ENCODE results near the gene HEBP2. TPM values are rescaled to one million over a fixed set of nuclear protein-coding genes. Genes with fewer than 3 reads are reported as not detected.

The HEBP2 gene
- total RNA-seq, 1 donor from 2014 or later = 103 TPM

- ATAC-seq (no peak), DNase-seq (ENCODE audit: missing footprints) (no peak)
- intact Hi-C loops (cut with DNase I) = no loop called here
Observed at GRCh38 chr6:138439546-138439945, 35.5 kb downstream of the HEBP2 start.

- ATAC-seq = no peak
- intact Hi-C loops (cut with DNase I) = no loop called here
- DNase-seq (ENCODE audit: missing footprints) = no peak
Observed at GRCh38 chr6:138440296-138440695, 36.3 kb downstream of the HEBP2 start.

- ATAC-seq = no peak
- no peak for DNase-seq (ENCODE audit: missing footprints)
- intact Hi-C loops (cut with DNase I) = no loop called here
Observed at GRCh38 chr6:138440758-138441357, 36.8 kb downstream of the HEBP2 start.

GRCh38 chr6:138441965-138442364, 37.9 kb downstream of the HEBP2 start:
- ATAC-seq (no peak), DNase-seq (ENCODE audit: missing footprints) (no peak)
- intact Hi-C loops (cut with DNase I) = no loop called here

DNA sequence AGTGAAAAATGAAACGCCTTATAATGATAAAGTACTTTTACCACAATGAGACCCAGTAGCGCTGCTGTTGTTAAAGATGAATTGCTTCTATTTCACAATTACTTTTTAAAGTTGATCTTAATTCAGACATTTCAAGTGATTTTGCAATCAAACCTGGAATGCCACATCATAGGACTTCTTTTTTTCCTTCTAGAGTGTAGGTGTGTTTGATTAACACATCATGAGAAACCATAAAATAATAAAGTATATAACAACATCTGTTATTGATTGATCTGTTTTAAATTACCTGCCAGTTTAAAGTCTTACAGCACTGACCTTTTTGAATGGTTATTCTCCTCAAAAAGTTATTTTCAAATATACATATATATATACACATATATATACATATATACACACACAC, 38.6 kb downstream of the HEBP2 start:
- intact Hi-C loops (cut with DNase I) = no loop called here
- no peak for DNase-seq (ENCODE audit: missing footprints)
- no peak for ATAC-seq

DNA sequence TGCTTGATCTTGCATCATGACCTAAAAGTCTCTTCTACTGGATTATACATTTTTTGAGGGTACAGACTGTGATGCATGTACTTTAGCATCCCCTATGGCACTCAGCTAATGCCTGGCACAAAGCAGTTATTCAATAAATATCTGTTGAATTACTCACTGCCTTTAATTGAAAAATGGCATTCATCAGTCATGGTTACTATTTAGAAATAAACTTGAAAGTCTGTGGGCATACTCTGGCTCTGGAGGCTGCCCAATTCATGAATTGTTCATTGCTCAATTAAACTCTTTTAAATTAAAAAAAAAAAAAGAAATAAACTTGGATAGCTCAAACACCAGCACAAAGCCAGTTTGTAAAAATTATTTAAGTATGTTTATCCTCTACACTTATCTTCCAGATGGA, 40.0 kb downstream of the HEBP2 start:
- ATAC-seq = no peak
- intact Hi-C loops (cut with DNase I) = no loop called here
- DNase-seq (ENCODE audit: missing footprints) = no peak

DNA sequence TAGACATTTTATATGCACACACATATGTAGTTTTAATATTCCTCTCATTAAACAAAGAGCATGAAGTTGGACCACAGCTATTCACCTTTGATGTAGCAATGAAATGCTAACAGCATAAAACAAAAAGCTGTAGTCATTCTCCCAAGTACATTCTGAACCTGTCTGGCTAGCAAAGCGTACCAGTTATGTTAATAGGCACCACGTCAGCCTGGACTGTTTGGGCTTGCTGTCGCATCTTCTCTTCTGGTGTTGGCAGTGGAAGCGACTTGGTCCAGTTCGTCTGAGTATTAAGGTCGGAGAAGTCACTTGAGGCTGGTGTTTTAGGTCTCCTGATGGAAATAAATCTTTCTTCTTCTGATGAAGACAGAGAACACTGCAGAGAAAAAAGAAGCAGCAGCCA, 42.8 kb downstream of the HEBP2 start:
- intact Hi-C loops (cut with DNase I) = no loop called here
- ATAC-seq (no peak), DNase-seq (ENCODE audit: missing footprints) (no peak)

DNA sequence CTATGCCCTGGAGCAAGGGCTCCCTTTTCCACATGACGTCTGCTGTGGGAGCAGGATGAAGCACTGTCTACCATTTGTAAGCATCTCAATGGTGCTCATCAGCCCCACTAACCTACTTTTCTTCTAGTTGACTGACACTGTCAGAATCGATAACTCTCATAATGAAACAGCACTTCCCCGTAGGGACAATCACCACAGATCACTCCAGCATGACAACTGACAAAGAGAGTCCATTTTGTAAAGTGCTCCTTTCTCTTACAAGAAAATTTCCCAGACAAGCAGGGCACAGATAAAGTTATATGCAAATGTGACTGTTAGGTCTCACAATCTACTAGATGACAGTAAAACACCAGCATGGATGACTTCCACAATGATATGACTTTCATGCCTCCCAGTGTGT, 46.4 kb downstream of the HEBP2 start:
- no peak for ATAC-seq
- intact Hi-C loops (cut with DNase I) = no loop called here

DNA sequence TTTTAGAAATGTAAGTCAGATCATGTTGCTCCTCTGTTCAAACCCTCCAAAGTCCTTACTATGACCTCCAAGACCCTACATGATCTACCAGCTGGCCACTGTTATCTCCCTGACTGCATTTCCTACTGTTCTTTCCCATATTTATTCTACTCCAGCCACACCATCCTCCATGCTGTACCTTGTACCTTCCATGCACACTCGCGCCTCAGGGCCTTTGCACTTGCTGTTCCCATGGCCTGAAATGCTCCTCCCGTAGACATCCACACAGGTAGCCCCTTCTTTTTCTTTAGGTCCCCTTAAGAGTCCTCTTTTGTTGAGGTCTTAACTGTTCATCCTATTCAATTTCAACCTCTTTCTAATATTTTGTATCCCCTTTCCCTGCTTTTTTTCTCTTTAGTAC, 47.0 kb downstream of the HEBP2 start:
- no peak for ATAC-seq
- no peak for DNase-seq (ENCODE audit: missing footprints)
- intact Hi-C loops (cut with DNase I) = no loop called here

More for the DNA sequence above, 46.4 kb downstream of the HEBP2 start:
- no peak for DNase-seq (ENCODE audit: missing footprints)

DNA sequence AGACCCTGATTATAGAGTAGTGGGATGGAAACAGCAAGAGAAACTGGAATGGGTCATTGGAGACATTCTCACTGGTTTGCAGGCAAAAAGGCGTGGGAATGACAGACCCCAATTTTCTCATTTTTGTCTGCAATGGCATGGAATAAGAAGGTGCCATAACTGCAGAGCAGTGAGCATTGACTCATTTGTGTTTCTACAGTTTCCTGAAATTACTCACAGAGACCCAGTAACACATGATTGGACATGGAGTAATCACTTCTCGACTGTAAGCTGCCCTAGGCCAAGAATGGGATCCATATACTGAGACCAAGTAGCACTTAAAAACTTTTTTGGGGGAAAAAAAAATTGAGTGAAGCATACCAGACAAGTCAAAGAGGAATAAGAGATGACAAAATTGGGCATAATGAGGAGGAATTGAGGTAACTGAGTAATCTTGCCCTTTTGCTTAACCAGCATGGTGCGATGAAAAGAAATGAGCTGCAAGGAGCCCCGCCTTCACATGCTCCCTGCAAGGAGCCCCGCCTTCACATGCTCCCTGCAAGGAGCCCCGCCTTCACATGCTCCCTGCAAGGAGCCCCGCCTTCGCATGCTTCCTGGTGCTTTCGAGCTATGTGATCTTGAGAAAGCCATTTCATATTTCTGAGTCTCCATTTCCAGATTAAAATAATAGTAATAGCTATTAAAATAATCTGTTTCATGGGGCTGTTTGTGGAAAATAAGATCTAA, 51.1 kb downstream of the HEBP2 start:
- intact Hi-C loops (cut with DNase I) = no loop called here
- ATAC-seq (peak; percentile 37), DNase-seq (ENCODE audit: missing footprints) (peak; percentile 68)

DNA sequence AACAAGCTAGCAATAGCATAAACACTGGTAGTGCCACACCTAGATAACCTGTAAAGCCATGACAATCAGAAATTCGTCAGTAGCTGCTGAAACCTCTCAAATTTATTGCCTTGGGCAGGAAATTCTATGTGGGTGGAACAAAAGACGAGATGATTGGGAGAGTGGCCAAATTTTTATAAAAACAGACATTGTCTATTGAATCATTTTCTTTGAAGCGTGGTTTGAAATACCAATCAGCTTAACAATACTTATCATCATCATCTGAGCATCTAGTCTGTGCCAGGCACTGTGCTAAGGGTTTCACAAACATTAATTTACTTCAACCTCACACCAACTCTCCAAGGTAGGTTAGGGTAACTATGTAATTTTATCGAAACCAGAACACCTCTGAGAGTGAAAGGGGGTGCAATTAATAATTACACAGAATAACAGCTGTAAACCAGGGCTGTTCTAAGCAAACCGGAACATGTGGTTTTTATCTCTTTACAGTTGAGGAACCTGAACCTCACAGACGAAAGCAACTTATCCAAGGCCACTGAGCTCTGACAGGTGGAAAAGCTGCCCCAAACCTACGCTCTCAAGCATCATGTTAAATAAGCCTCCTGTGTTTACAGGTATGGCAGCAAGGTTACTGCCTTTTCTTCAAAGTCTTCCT, 51.9 kb downstream of the HEBP2 start:
- no peak for DNase-seq (ENCODE audit: missing footprints)
- ATAC-seq = no peak
- intact Hi-C loops (cut with DNase I) = no loop called here

GRCh38 chr6:138456401-138456790, 52.4 kb downstream of the HEBP2 start:
- ATAC-seq = no peak
- DNase-seq (ENCODE audit: missing footprints) = no peak
- intact Hi-C loops (cut with DNase I) = no loop called here

GRCh38 chr6:138461647-138462046, 57.6 kb downstream of the HEBP2 start:
- intact Hi-C loops (cut with DNase I) = no loop called here
- DNase-seq (ENCODE audit: missing footprints) = no peak
- no peak for ATAC-seq

- ATAC-seq (no peak), DNase-seq (ENCODE audit: missing footprints) (no peak)
- intact Hi-C loops (cut with DNase I) = no loop called here
Observed at GRCh38 chr6:138464085-138464484, 60.1 kb downstream of the HEBP2 start.

- no peak for DNase-seq (ENCODE audit: missing footprints)
- intact Hi-C loops (cut with DNase I) = no loop called here
- ATAC-seq = no peak
Observed at GRCh38 chr6:138465007-138465645, 61.1 kb downstream of the HEBP2 start.

DNA sequence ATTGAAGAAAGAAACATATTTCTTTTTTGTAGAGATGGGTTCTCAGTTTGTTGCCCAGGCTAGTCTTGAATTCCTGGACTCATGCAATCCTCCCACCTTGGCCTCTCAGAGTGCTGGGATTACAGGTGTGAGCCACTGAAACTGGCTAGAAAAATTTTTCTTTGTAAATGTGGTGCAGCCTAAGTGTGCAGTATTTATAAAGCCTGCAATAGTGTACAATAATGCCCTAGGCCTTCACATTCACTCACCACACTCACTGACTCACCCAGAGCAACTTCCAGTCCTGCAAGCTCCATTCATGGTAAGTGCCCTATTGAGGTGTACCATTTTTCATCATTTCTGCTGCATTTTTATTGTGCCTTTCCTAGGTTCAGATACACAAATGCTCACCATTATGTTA, 63.9 kb downstream of the HEBP2 start:
- no peak for ATAC-seq
- intact Hi-C loops (cut with DNase I) = no loop called here
- DNase-seq (ENCODE audit: missing footprints) = no peak

DNA sequence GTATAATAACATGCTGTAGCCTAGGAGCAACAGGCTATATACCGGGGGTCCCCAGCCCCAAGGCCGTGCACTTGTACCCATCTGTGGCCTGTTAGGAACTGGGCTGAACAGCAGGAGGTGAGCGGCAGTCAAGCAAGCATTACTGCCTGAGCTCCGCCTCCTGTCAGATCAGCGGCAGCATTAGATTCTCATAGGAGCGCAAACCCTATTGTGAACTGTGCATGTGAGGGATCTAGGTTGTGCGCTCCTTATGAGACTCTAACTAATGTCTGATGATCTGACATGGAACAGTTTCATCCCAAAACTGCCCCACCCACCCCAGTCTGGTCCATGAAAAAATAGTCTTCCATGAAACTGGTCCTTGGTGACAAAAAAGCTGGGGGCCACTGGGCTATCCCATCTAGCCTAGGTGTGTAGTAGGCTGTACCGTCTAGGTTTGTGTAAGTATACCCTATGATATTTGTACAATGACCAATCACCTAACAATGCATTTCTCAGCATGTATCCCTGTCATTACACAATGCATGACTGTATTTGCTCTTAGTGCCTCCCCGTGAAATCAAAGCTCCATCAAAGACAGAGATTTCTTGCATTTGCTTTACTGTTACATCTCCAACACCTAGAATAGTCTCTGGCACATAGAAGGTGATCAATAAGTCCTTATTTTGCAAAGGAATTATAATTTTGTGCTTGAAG, 64.4 kb downstream of the HEBP2 start:
- DNase-seq (ENCODE audit: missing footprints) (no peak), ATAC-seq (no peak)
- intact Hi-C loops (cut with DNase I) = no loop called here
